Measurements from ENCODE around the gene TNRC6A.
"Not testable (repeated sequence)": the region's sequence is repeated elsewhere in the genome, so short reads cannot be mapped to it uniquely, and the experiment has no call there.

The TNRC6A gene

GRCh38 chr16:24784121-24784520, 54.7 kb downstream of the TNRC6A start:
- no peaks in the 10 kb centered on the region for H3K27me3 Mint-ChIP-seq
- no peaks in the 10 kb centered on the region for H3K9me3 Mint-ChIP-seq
- DNase-seq (no peak), ATAC-seq (no peak)
- H3K36me3 Mint-ChIP-seq (ENCODE audit: low read depth), result peaks cover 41% of the 10 kb centered on the region
- no peak overlapping the region for H3K27ac Mint-ChIP-seq
- no peak overlapping the region for H3K4me3 Mint-ChIP-seq
- H3K4me1 Mint-ChIP-seq, result no peaks in the 10 kb centered on the region

GRCh38 chr16:24789881-24790280, 60.4 kb downstream of the TNRC6A start:
- no peaks in the 10 kb centered on the region for H3K9me3 Mint-ChIP-seq
- peaks cover 36% of the 10 kb centered on the region for H3K36me3 Mint-ChIP-seq (ENCODE audit: low read depth)
- no peak overlapping the region for H3K4me3 Mint-ChIP-seq
- ATAC-seq, result no peak
- no peaks in the 10 kb centered on the region for H3K4me1 Mint-ChIP-seq
- no peak for DNase-seq
- peak overlapping the region; percentile 20 for H3K27ac Mint-ChIP-seq
- no peaks in the 10 kb centered on the region for H3K27me3 Mint-ChIP-seq

GRCh38 chr16:24800586-24800985, 71.1 kb downstream of the TNRC6A start:
- H3K27me3 Mint-ChIP-seq, result no peaks in the 10 kb centered on the region
- H3K4me1 Mint-ChIP-seq, result no peaks in the 10 kb centered on the region
- H3K9me3 Mint-ChIP-seq, result no peaks in the 10 kb centered on the region
- H3K36me3 Mint-ChIP-seq (ENCODE audit: low read depth), result peaks cover 49% of the 10 kb centered on the region
- no peak overlapping the region for H3K27ac Mint-ChIP-seq
- DNase-seq (no peak), ATAC-seq (no peak)
- H3K4me3 Mint-ChIP-seq, result no peak overlapping the region

- H3K9me3 Mint-ChIP-seq, result no peaks in the 10 kb centered on the region
- H3K27me3 Mint-ChIP-seq, result no peaks in the 10 kb centered on the region
- DNase-seq, result no peak
- peaks cover 59% of the 10 kb centered on the region for H3K36me3 Mint-ChIP-seq (ENCODE audit: low read depth)
- ATAC-seq, result no peak
- peak overlapping the region; percentile 1 for H3K27ac Mint-ChIP-seq
- H3K4me1 Mint-ChIP-seq, result no peaks in the 10 kb centered on the region
- no peak overlapping the region for H3K4me3 Mint-ChIP-seq
Measured at GRCh38 chr16:24801761-24802302, 72.4 kb downstream of the TNRC6A start.

GRCh38 chr16:24805484-24805883, 76.0 kb downstream of the TNRC6A start:
- Mint-ChIP-seq H3K27ac (no peak overlapping the region), H3K9me3 (no peaks in the 10 kb centered on the region), H3K27me3 (no peaks in the 10 kb centered on the region), H3K4me3 (no peak overlapping the region), H3K36me3 (ENCODE audit: low read depth) (peaks cover 44% of the 10 kb centered on the region), H3K4me1 (no peaks in the 10 kb centered on the region)
- ATAC-seq (no peak), DNase-seq (no peak)

- ATAC-seq (no peak), DNase-seq (no peak)
- peaks cover 50% of the 10 kb centered on the region for H3K36me3 Mint-ChIP-seq (ENCODE audit: low read depth)
- no peaks in the 10 kb centered on the region for H3K4me1 Mint-ChIP-seq
- no peaks in the 10 kb centered on the region for H3K27me3 Mint-ChIP-seq
- H3K9me3 Mint-ChIP-seq, result no peaks in the 10 kb centered on the region
- H3K27ac Mint-ChIP-seq, result no peak overlapping the region
- H3K4me3 Mint-ChIP-seq, result no peak overlapping the region
Measured at GRCh38 chr16:24807301-24807700, 77.8 kb downstream of the TNRC6A start.

GRCh38 chr16:24810951-24811843, 81.7 kb downstream of the TNRC6A start:
- Mint-ChIP-seq H3K27ac (peak overlapping the region; percentile 5), H3K9me3 (no peaks in the 10 kb centered on the region), H3K4me3 (no peak overlapping the region), H3K36me3 (ENCODE audit: low read depth) (peaks cover 54% of the 10 kb centered on the region), H3K27me3 (no peaks in the 10 kb centered on the region), H3K4me1 (no peaks in the 10 kb centered on the region)
- DNase-seq, result no peak
- no peak for ATAC-seq

GRCh38 chr16:24812813-24813212, 83.4 kb downstream of the TNRC6A start:
- not testable (repeated sequence) for H3K4me1 Mint-ChIP-seq, H3K27ac Mint-ChIP-seq, DNase-seq, ATAC-seq, H3K4me3 Mint-ChIP-seq, H3K27me3 Mint-ChIP-seq, H3K9me3 Mint-ChIP-seq
- peaks cover 46% of the 10 kb centered on the region for H3K36me3 Mint-ChIP-seq (ENCODE audit: low read depth)

GRCh38 chr16:24815021-24815420, 85.6 kb downstream of the TNRC6A start:
- H3K27me3 Mint-ChIP-seq, result no peaks in the 10 kb centered on the region
- no peak for DNase-seq
- H3K4me1 Mint-ChIP-seq, result no peaks in the 10 kb centered on the region
- no peak overlapping the region for H3K27ac Mint-ChIP-seq
- H3K9me3 Mint-ChIP-seq, result no peaks in the 10 kb centered on the region
- no peak overlapping the region for H3K4me3 Mint-ChIP-seq
- no peak for ATAC-seq
- H3K36me3 Mint-ChIP-seq (ENCODE audit: low read depth), result peaks cover 56% of the 10 kb centered on the region

- H3K27me3 Mint-ChIP-seq, result no peaks in the 10 kb centered on the region
- ATAC-seq, result no peak
- peaks cover 48% of the 10 kb centered on the region for H3K36me3 Mint-ChIP-seq (ENCODE audit: low read depth)
- H3K9me3 Mint-ChIP-seq, result no peaks in the 10 kb centered on the region
- no peak for DNase-seq
- H3K4me3 Mint-ChIP-seq, result no peak overlapping the region
- no peaks in the 10 kb centered on the region for H3K4me1 Mint-ChIP-seq
- H3K27ac Mint-ChIP-seq, result no peak overlapping the region
Measured at GRCh38 chr16:24816688-24817087, 87.2 kb downstream of the TNRC6A start.

- Mint-ChIP-seq H3K4me1 (no peaks in the 10 kb centered on the region), H3K36me3 (ENCODE audit: low read depth) (peaks cover 43% of the 10 kb centered on the region), H3K4me3 (no peak overlapping the region), H3K27me3 (no peaks in the 10 kb centered on the region), H3K9me3 (no peaks in the 10 kb centered on the region), H3K27ac (peak overlapping the region; percentile 23)
- DNase-seq, result no peak
- no peak for ATAC-seq
Measured at GRCh38 chr16:24819462-24820040, 90.1 kb downstream of the TNRC6A start.

GRCh38 chr16:24820522-24820921, 91.1 kb downstream of the TNRC6A start:
- Mint-ChIP-seq H3K4me3 (no peak overlapping the region), H3K9me3 (no peaks in the 10 kb centered on the region), H3K27ac (peak overlapping the region; percentile 19), H3K27me3 (no peaks in the 10 kb centered on the region), H3K4me1 (no peaks in the 10 kb centered on the region), H3K36me3 (ENCODE audit: low read depth) (peaks cover 40% of the 10 kb centered on the region)
- ATAC-seq (no peak), DNase-seq (no peak)

GRCh38 chr16:24821129-24821528, 91.7 kb downstream of the TNRC6A start:
- H3K36me3 Mint-ChIP-seq (ENCODE audit: low read depth), result peaks cover 42% of the 10 kb centered on the region
- H3K27me3 Mint-ChIP-seq, result no peaks in the 10 kb centered on the region
- H3K4me1 Mint-ChIP-seq, result no peaks in the 10 kb centered on the region
- H3K27ac Mint-ChIP-seq, result no peak overlapping the region
- no peak for ATAC-seq
- no peak for DNase-seq
- no peak overlapping the region for H3K4me3 Mint-ChIP-seq
- no peaks in the 10 kb centered on the region for H3K9me3 Mint-ChIP-seq

- DNase-seq (no peak), ATAC-seq (no peak)
- H3K4me3 Mint-ChIP-seq, result no peak overlapping the region
- no peaks in the 10 kb centered on the region for H3K4me1 Mint-ChIP-seq
- H3K27ac Mint-ChIP-seq, result no peak overlapping the region
- H3K27me3 Mint-ChIP-seq, result no peaks in the 10 kb centered on the region
- peaks cover 49% of the 10 kb centered on the region for H3K36me3 Mint-ChIP-seq (ENCODE audit: low read depth)
- no peaks in the 10 kb centered on the region for H3K9me3 Mint-ChIP-seq
Measured at GRCh38 chr16:24822542-24822941, 93.1 kb downstream of the TNRC6A start.

GRCh38 chr16:24822974-24823373, 93.5 kb downstream of the TNRC6A start:
- no peak for DNase-seq
- no peaks in the 10 kb centered on the region for H3K9me3 Mint-ChIP-seq
- H3K27me3 Mint-ChIP-seq, result no peaks in the 10 kb centered on the region
- no peak overlapping the region for H3K4me3 Mint-ChIP-seq
- no peaks in the 10 kb centered on the region for H3K4me1 Mint-ChIP-seq
- ATAC-seq, result no peak
- H3K36me3 Mint-ChIP-seq (ENCODE audit: low read depth), result peaks cover 49% of the 10 kb centered on the region
- H3K27ac Mint-ChIP-seq, result no peak overlapping the region
